ENCODE data around the gene NKG7.

- TF ChIP-seq, protein P1, sequence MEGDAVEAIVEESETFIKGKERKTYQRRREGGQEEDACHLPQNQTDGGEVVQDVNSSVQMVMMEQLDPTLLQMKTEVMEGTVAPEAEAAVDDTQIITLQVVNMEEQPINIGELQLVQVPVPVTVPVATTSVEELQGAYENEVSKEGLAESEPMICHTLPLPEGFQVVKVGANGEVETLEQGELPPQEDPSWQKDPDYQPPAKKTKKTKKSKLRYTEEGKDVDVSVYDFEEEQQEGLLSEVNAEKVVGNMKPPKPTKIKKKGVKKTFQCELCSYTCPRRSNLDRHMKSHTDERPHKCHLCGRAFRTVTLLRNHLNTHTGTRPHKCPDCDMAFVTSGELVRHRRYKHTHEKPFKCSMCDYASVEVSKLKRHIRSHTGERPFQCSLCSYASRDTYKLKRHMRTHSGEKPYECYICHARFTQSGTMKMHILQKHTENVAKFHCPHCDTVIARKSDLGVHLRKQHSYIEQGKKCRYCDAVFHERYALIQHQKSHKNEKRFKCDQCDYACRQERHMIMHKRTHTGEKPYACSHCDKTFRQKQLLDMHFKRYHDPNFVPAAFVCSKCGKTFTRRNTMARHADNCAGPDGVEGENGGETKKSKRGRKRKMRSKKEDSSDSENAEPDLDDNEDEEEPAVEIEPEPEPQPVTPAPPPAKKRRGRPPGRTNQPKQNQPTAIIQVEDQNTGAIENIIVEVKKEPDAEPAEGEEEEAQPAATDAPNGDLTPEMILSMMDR (conservative IDR thresholded peaks at IDR 0.05; ENCODE audit: low read depth, low read length): no peak
- TF ChIP-seq EZH2 (IDR thresholded peaks at IDR 0.05; ENCODE audit: low read length, unreplicated experiment): no peak
Observed at GRCh38 chr19:51347209-51347928, 25.1 kb downstream of the NKG7 start.

All from PC-3 (cell line).